ENCODE data around the gene MME.

DNA sequence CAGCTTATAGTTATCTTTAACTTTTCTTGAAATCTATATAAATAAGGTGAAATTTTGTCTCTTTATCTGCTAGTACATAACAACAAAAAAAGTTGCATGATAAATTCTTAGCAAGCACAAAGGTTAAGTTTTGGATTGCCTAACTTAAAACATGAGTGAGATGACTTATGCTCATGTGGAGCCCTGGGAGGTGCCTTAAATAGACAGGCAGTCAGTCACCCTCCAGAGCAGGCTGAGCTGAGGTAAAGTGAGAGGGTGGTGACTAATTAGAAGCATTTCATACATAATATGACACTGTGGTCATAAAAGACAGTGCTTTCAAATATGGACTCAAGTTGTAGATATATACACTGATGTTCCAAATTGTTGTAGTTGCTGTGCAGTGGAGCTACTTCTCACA is 14.6 kb upstream of the MME start:
- no peak for TF ChIP-seq EZH2 (IDR thresholded peaks at IDR 0.05; ENCODE audit: borderline replicate concordance, low read depth, low read length, poor library complexity, severe bottlenecking)
- TF ChIP-seq, protein P1, sequence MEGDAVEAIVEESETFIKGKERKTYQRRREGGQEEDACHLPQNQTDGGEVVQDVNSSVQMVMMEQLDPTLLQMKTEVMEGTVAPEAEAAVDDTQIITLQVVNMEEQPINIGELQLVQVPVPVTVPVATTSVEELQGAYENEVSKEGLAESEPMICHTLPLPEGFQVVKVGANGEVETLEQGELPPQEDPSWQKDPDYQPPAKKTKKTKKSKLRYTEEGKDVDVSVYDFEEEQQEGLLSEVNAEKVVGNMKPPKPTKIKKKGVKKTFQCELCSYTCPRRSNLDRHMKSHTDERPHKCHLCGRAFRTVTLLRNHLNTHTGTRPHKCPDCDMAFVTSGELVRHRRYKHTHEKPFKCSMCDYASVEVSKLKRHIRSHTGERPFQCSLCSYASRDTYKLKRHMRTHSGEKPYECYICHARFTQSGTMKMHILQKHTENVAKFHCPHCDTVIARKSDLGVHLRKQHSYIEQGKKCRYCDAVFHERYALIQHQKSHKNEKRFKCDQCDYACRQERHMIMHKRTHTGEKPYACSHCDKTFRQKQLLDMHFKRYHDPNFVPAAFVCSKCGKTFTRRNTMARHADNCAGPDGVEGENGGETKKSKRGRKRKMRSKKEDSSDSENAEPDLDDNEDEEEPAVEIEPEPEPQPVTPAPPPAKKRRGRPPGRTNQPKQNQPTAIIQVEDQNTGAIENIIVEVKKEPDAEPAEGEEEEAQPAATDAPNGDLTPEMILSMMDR (conservative IDR thresholded peaks at IDR 0.05; ENCODE audit: low read depth, low read length), result no peak
